ENCODE measurements around the gene RABGAP1L.

RABGAP1L gene

GRCh38 chr1:174976436-174977108 lies 817.3 kb downstream of the RABGAP1L start:
- DNase-seq, result no peak

GRCh38 chr1:174982971-174983689 lies 823.8 kb downstream of the RABGAP1L start:
- peak; percentile 72 for DNase-seq

GRCh38 chr1:174984952-174985351 lies 825.6 kb downstream of the RABGAP1L start:
- no peak for DNase-seq

- no peak for DNase-seq
These were observed 829.2 kb downstream of the RABGAP1L start for GRCh38 chr1:174988539-174988938.

- no peak for DNase-seq
These were observed 829.7 kb downstream of the RABGAP1L start for GRCh38 chr1:174988986-174989385.

GRCh38 chr1:174989536-174990220 lies 830.4 kb downstream of the RABGAP1L start:
- no peak for DNase-seq

- peak; percentile 38 for DNase-seq
These were observed 831.2 kb downstream of the RABGAP1L start for GRCh38 chr1:174990382-174990999.

GRCh38 chr1:174991473-174991872 lies 832.2 kb downstream of the RABGAP1L start:
- no peak for DNase-seq

GRCh38 chr1:174995121-174995520 lies 835.8 kb downstream of the RABGAP1L start:
- DNase-seq, result no peak

- DNase-seq, result no peak
These were observed 836.6 kb downstream of the RABGAP1L start for GRCh38 chr1:174995916-174996315.

GRCh38 chr1:174996476-174996875 lies 837.2 kb downstream of the RABGAP1L start:
- DNase-seq, result no peak

- no peak for DNase-seq
These were observed 837.7 kb downstream of the RABGAP1L start for GRCh38 chr1:174997041-174997440.

- peak; percentile 82 for DNase-seq
These were observed 839.4 kb downstream of the RABGAP1L start for GRCh38 chr1:174998569-174999215.

GRCh38 chr1:174999216-174999935 lies 840.1 kb downstream of the RABGAP1L start:
- DNase-seq, result peak; percentile 100

GRCh38 chr1:174999936-175000696 lies 840.8 kb downstream of the RABGAP1L start, which contains the start of gene CACYBP:
Gene CACYBP, plus strand, starts transcription at chr1:174999947. Its CDS starts 234 bp downstream, at chr1:175000181.
- DNase-seq, result peak; percentile 27

GRCh38 chr1:175000697-175001187 lies 841.4 kb downstream of the RABGAP1L start:
- peak; percentile 39 for DNase-seq

- DNase-seq, result no peak
These were observed 843.7 kb downstream of the RABGAP1L start for GRCh38 chr1:175002910-175003517.

- DNase-seq, result no peak
These were observed 844.2 kb downstream of the RABGAP1L start for GRCh38 chr1:175003521-175003920.

GRCh38 chr1:175005085-175005783 lies 845.9 kb downstream of the RABGAP1L start:
- no peak for DNase-seq

- DNase-seq, result no peak
These were observed 850.2 kb downstream of the RABGAP1L start for GRCh38 chr1:175009532-175009931.

Measured in CD4-positive, alpha-beta T cell treated with Interleukin-4 for 4 hours (primary cell).